A673 (cell line): Measurements from ENCODE around the gene FBXO31. TPM values are rescaled to one million over a fixed set of nuclear protein-coding genes. Genes with fewer than 3 reads are reported as not detected.

Experiments
- BruUV-seq: library from RNA; stranded (reverse); fragments of 400-500 nt; replicated peaks from 2 replicates; lab custom pipeline; 2021; lab: Mats Ljungman, UMichigan
- CTCF ChIA-PET: fragments of 300-600 bp; sonication (Branson Sonifier 250); formaldehyde crosslinking; loops from one replicate; lab custom pipeline; 2022; ENCODE audit warnings: antibody characterized with exemption; lab: Charles Lee
- POLR2A ChIA-PET: fragments of 300-600 bp; sonication (Branson Sonifier 250); formaldehyde crosslinking; loops from one replicate; lab custom pipeline; 2022; ENCODE audit warnings: antibody characterized with exemption; ENCODE audit not compliant: low non-redundant PET; lab: Charles Lee
- DNase-seq: peaks from one replicate; pipeline ENCODE4 v3.0.0-alpha.2; 2015; ENCODE audit warnings: low spot score
- H3K27ac ChIP-seq: fragments of 200-600 bp; sonication (generic); 2 replicates; pipeline ENCODE4 v1.5.1; 2016; ENCODE audit warnings: mixed run types, low read depth, mild to moderate bottlenecking, mixed read lengths, antibody characterized with exemption, low read length; ENCODE audit not compliant: poor library complexity, severe bottlenecking
- H3K27me3 ChIP-seq: fragments of 200-600 bp; sonication (generic); replicated peaks from 2 replicates; pipeline ENCODE4 v1.6.1; 2017; ENCODE audit warnings: mixed run types, low read depth, mild to moderate bottlenecking, mixed read lengths, antibody characterized with exemption, low read length; ENCODE audit not compliant: insufficient read depth, poor library complexity
- H3K36me3 ChIP-seq: fragments of 200-600 bp; sonication (generic); 2 replicates; pipeline ENCODE4 v1.6.1; 2016; ENCODE audit warnings: mixed run types, mild to moderate bottlenecking, mixed read lengths, antibody characterized with exemption, low read length; ENCODE audit not compliant: insufficient read depth, poor library complexity, severe bottlenecking
- H3K4me1 ChIP-seq: fragments of 200-600 bp; sonication (generic); 2 replicates; pipeline ENCODE4 v1.6.1; 2017; ENCODE audit warnings: mixed run types, mild to moderate bottlenecking, mixed read lengths, antibody characterized with exemption, low read length; ENCODE audit not compliant: insufficient read depth, poor library complexity, severe bottlenecking
- H3K4me3 ChIP-seq: fragments of 200-600 bp; sonication (generic); 2 replicates; pipeline ENCODE4 v1.5.1; 2016; ENCODE audit warnings: low read depth, mixed run types, mild to moderate bottlenecking, mixed read lengths, low read length; ENCODE audit not compliant: poor library complexity, severe bottlenecking
- H3K9me3 ChIP-seq: fragments of 200-600 bp; sonication (generic); 2 replicates; pipeline ENCODE4 v1.6.1; 2016; ENCODE audit warnings: mixed run types, low read depth, mild to moderate bottlenecking, mixed read lengths, antibody characterized with exemption, low read length; ENCODE audit not compliant: poor library complexity, severe bottlenecking
- CTCF ChIP-seq: fragments of 300-800, 200-600 bp; sonication (generic); conservative IDR thresholded peaks from 2 replicates; pipeline ENCODE4 v1.5.1; 2017; ENCODE audit warnings: low read depth, mild to moderate bottlenecking, antibody characterized with exemption, low read length, moderate library complexity, mixed read lengths
- EZH2 ChIP-seq: fragments of 200-600 bp; sonication (generic); IDR thresholded peaks from 2 replicates; pipeline ENCODE4 v1.6.1; 2017; ENCODE audit warnings: borderline replicate concordance, low read depth, mild to moderate bottlenecking, mixed read lengths, antibody characterized with exemption, low read length; ENCODE audit not compliant: poor library complexity, severe bottlenecking
- intact Hi-C: fragments of 100-400 bp; cut with micrococcal nuclease; formaldehyde crosslinking; loops from one replicate; pipeline ENCODE4 v1.10.0; 2022; ENCODE audit not compliant: unreplicated experiment
- total RNA-seq: library from RNA; stranded (reverse); gene quantifications from 2 replicates; pipeline ENCODE4 v1.2.3, GENCODE V29; 2021

The FBXO31 gene
- total RNA-seq, 1 experiment from 2014 or later = 32.2 TPM

- ChIA-PET CTCF (no interaction called here), POLR2A (no interaction called here)
- TF ChIP-seq CTCF (no peak), EZH2 (no peak)
- no peak overlapping the region for H3K27ac ChIP-seq
- H3K36me3 ChIP-seq = no peaks in the 10 kb centered on the region
- H3K4me1 ChIP-seq = no peaks in the 10 kb centered on the region
- DNase-seq = no peak
- H3K9me3 ChIP-seq = no peaks in the 10 kb centered on the region
- no peak overlapping the region for H3K4me3 ChIP-seq
- no peaks in the 10 kb centered on the region for H3K27me3 ChIP-seq
- BruUV-seq = no TSS peak
- intact Hi-C loops = no loop called here
Observed at GRCh38 chr16:87323727-87324410, 59.7 kb downstream of the FBXO31 start.

GRCh38 chr16:87322833-87323726 is 60.5 kb downstream of the FBXO31 start:
- TF ChIP-seq CTCF (no peak), EZH2 (no peak)
- no peaks in the 10 kb centered on the region for H3K9me3 ChIP-seq
- H3K36me3 ChIP-seq = no peaks in the 10 kb centered on the region
- POLR2A ChIA-PET = no interaction called here
- DNase-seq = no peak
- intact Hi-C loops = no loop called here
- H3K4me1 ChIP-seq = peaks cover 6% of the 10 kb centered on the region
- H3K27ac ChIP-seq = no peak overlapping the region
- no peak overlapping the region for H3K4me3 ChIP-seq
- H3K27me3 ChIP-seq = no peaks in the 10 kb centered on the region
- CTCF ChIA-PET = no interaction called here
- BruUV-seq = no TSS peak

- no TSS peak for BruUV-seq
- POLR2A ChIA-PET = no interaction called here
Observed at GRCh38 chr16:87322360-87322759, 61.2 kb downstream of the FBXO31 start.

More at GRCh38 chr16:87322360-87322759, 61.2 kb downstream of the FBXO31 start:
- no peaks in the 10 kb centered on the region for H3K36me3 ChIP-seq
- intact Hi-C loops = no loop called here
- no peak overlapping the region for H3K4me3 ChIP-seq
- DNase-seq = no peak
- H3K4me1 ChIP-seq = peaks cover 6% of the 10 kb centered on the region
- H3K27ac ChIP-seq = no peak overlapping the region
- H3K27me3 ChIP-seq = no peaks in the 10 kb centered on the region
- H3K9me3 ChIP-seq = no peaks in the 10 kb centered on the region
- TF ChIP-seq EZH2 (no peak), CTCF (no peak)
- CTCF ChIA-PET = no interaction called here
